Adrenal gland (tissue), 5 donors: ENCODE results near the gene SLC6A8.

Experiments
- CTCF ChIP-seq, 6 experiments: fragments of 450-650 bp in 4 of 6; fragments of 200-600 bp in 2 of 6; sonication (generic) in 1 of 6; IDR thresholded peaks; 1 replicate in 5 of 6; 2 replicates in 1 of 6; pipeline versions ENCODE4 v1.5.1 to v1.8.0; 2016 to 2021; ENCODE audit warnings: antibody characterized with exemption in 6 of 6, mild to moderate bottlenecking in 2 of 6, moderate library complexity in 1 of 6
- POLR2A ChIP-seq, 2 donors: fragments of 450-650 bp; IDR thresholded peaks; one replicate each; pipeline ENCODE4 v1.6.1; 2017; ENCODE audit warnings: antibody characterized with exemption in 2 of 2, mild to moderate bottlenecking in 2 of 2, moderate library complexity in 1 of 2
- donor health status: DM: no; HTN: no; CAD: no.

GRCh38 chrX:153709726-153710674, 22.3 kb downstream of the SLC6A8 start:
- TF ChIP-seq CTCF (IDR thresholded peaks at IDR 0.05) (no peak), POLR2A (IDR thresholded peaks at IDR 0.05) (no peak)
